SK-N-SH (cell line): ENCODE measurements around the gene BIRC7.

Experiments used
- CHD2 ChIP-seq: fragments of 150-350 bp; IDR thresholded peaks from 2 replicates; pipeline ENCODE4 v1.6.1; 2018; ENCODE audit warnings: low read length; ENCODE audit not compliant: partially characterized antibody
- EP300 ChIP-seq, 2 experiments: IDR thresholded peaks; 2 replicates each; pipeline versions ENCODE4 v1.4.0 to v1.6.1; 2012; ENCODE audit warnings: borderline replicate concordance in 1 of 2, low read depth in 1 of 2, low read length in 1 of 2
- FOXM1 ChIP-seq: IDR thresholded peaks from 2 replicates; pipeline ENCODE4 v1.4.0; 2012; ENCODE audit warnings: low read depth, mild to moderate bottlenecking
- JUND ChIP-seq: IDR thresholded peaks from 2 replicates; pipeline ENCODE4 v1.4.0; 2012
- MXI1 ChIP-seq: IDR thresholded peaks from 2 replicates; pipeline ENCODE4 v1.6.1; 2012; ENCODE audit warnings: mild to moderate bottlenecking, low read depth, low read length, improper control_type of control experiment
- RXRA ChIP-seq: IDR thresholded peaks from 2 replicates; pipeline ENCODE4 v1.4.0; 2012; ENCODE audit warnings: low read depth, mild to moderate bottlenecking, borderline replicate concordance
- SIN3A ChIP-seq: IDR thresholded peaks from 2 replicates; pipeline ENCODE4 v1.6.1; 2012; ENCODE audit warnings: low read depth, mild to moderate bottlenecking, low read length, moderate library complexity, borderline replicate concordance
- SMC3 ChIP-seq: IDR thresholded peaks from 2 replicates; pipeline ENCODE4 v1.6.1; 2012; ENCODE audit warnings: low read depth, low read length, improper control_type of control experiment
- TAF1 ChIP-seq: IDR thresholded peaks from 2 replicates; pipeline ENCODE4 v1.6.1; 2012; ENCODE audit warnings: low read depth, mild to moderate bottlenecking, low read length, moderate library complexity, borderline replicate concordance
- TEAD4 ChIP-seq: IDR thresholded peaks from 2 replicates; pipeline ENCODE4 v1.4.0; 2012; ENCODE audit warnings: mild to moderate bottlenecking, borderline replicate concordance; ENCODE audit not compliant: insufficient read depth
- YY1 ChIP-seq: IDR thresholded peaks from 2 replicates; pipeline ENCODE4 v1.4.0; 2012; ENCODE audit warnings: low read depth, mild to moderate bottlenecking
- TF ChIP-seq, protein P1 (sequence below): fragments of 200-600 bp; sonication (generic); IDR thresholded peaks from 2 replicates; pipeline ENCODE4 v1.6.1; 2017; ENCODE audit warnings: antibody characterized with exemption, mild to moderate bottlenecking, moderate library complexity
- TF ChIP-seq, protein P2 (sequence below): IDR thresholded peaks from 2 replicates; pipeline ENCODE4 v1.6.1; 2012; ENCODE audit warnings: mild to moderate bottlenecking, low read depth, low read length, moderate library complexity

DNA sequence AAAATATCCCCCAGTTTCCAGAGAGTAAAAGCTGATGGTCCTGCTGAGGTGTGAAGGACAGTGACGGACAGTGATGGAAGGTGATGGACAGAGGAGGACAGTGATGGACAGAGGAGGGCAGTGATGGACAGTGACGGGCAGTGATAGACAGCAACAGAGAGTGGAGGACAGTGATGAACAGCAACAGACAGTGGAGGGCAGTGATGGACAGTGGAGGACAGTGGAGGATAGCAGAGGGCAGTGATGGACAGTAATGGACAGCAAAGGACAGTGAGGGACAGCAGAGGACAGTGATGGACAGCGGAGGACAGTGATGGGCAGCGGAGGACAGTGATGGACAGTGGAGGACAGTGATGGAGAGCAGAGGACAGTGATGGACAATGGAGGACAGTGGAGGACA lies 21.2 kb downstream of the BIRC7 start:
- TF ChIP-seq FOXM1 (no peak), SMC3 (no peak), RXRA (no peak), TAF1 (no peak), TEAD4 (no peak), MXI1 (no peak), JUND (no peak), YY1 (no peak), CHD2 (no peak), EP300 (IDR thresholded peaks at IDR 0.05; ENCODE audit: borderline replicate concordance in 1 of 2, low read depth in 1 of 2, low read length in 1 of 2) (no peak), SIN3A (no peak)
- TF ChIP-seq, protein P1, sequence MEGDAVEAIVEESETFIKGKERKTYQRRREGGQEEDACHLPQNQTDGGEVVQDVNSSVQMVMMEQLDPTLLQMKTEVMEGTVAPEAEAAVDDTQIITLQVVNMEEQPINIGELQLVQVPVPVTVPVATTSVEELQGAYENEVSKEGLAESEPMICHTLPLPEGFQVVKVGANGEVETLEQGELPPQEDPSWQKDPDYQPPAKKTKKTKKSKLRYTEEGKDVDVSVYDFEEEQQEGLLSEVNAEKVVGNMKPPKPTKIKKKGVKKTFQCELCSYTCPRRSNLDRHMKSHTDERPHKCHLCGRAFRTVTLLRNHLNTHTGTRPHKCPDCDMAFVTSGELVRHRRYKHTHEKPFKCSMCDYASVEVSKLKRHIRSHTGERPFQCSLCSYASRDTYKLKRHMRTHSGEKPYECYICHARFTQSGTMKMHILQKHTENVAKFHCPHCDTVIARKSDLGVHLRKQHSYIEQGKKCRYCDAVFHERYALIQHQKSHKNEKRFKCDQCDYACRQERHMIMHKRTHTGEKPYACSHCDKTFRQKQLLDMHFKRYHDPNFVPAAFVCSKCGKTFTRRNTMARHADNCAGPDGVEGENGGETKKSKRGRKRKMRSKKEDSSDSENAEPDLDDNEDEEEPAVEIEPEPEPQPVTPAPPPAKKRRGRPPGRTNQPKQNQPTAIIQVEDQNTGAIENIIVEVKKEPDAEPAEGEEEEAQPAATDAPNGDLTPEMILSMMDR: no peak
- TF ChIP-seq, protein P2, sequence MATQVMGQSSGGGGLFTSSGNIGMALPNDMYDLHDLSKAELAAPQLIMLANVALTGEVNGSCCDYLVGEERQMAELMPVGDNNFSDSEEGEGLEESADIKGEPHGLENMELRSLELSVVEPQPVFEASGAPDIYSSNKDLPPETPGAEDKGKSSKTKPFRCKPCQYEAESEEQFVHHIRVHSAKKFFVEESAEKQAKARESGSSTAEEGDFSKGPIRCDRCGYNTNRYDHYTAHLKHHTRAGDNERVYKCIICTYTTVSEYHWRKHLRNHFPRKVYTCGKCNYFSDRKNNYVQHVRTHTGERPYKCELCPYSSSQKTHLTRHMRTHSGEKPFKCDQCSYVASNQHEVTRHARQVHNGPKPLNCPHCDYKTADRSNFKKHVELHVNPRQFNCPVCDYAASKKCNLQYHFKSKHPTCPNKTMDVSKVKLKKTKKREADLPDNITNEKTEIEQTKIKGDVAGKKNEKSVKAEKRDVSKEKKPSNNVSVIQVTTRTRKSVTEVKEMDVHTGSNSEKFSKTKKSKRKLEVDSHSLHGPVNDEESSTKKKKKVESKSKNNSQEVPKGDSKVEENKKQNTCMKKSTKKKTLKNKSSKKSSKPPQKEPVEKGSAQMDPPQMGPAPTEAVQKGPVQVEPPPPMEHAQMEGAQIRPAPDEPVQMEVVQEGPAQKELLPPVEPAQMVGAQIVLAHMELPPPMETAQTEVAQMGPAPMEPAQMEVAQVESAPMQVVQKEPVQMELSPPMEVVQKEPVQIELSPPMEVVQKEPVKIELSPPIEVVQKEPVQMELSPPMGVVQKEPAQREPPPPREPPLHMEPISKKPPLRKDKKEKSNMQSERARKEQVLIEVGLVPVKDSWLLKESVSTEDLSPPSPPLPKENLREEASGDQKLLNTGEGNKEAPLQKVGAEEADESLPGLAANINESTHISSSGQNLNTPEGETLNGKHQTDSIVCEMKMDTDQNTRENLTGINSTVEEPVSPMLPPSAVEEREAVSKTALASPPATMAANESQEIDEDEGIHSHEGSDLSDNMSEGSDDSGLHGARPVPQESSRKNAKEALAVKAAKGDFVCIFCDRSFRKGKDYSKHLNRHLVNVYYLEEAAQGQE: no peak
